NCI-H1105 treated with DMSO at 0.1 percent for 48 hours (cell line): ENCODE data around the gene IDH3B.
"Not testable (repeated sequence)": the region's sequence is repeated elsewhere in the genome, so short reads cannot be mapped to it uniquely, and the experiment has no call there.

ENCODE experiments used
- DNase-seq: peaks from one replicate; lab custom pipeline; 2025; lab: John Stamatoyannopoulos, UW

Gene IDH3B

GRCh38 chr20:2694519-2694918 lies 30.5 kb upstream of the IDH3B start:
- no peak for DNase-seq

GRCh38 chr20:2694008-2694471 lies 30.0 kb upstream of the IDH3B start:
- no peak for DNase-seq

GRCh38 chr20:2693286-2694007 lies 29.4 kb upstream of the IDH3B start:
- DNase-seq, result peak; percentile 20

GRCh38 chr20:2692886-2693285 lies 28.9 kb upstream of the IDH3B start:
- no peak for DNase-seq

- peak; percentile 40 for DNase-seq
These were observed 28.2 kb upstream of the IDH3B start, which contains the start of gene EBF4 for GRCh38 chr20:2692036-2692885. EBF4 (plus strand) TSS chr20:2692780; CDS start chr20:2693646, 866 bp downstream.

GRCh38 chr20:2691663-2692035 lies 27.6 kb upstream of the IDH3B start:
- no peak for DNase-seq

- no peak for DNase-seq
These were observed 27.1 kb upstream of the IDH3B start for GRCh38 chr20:2691127-2691526.

- no peak for DNase-seq
These were observed 26.7 kb upstream of the IDH3B start for GRCh38 chr20:2690718-2691117.

- DNase-seq, result no peak
These were observed 26.2 kb upstream of the IDH3B start for GRCh38 chr20:2690213-2690612.

GRCh38 chr20:2688041-2688591 lies 24.1 kb upstream of the IDH3B start:
- DNase-seq, result no peak

GRCh38 chr20:2687514-2687913 lies 23.5 kb upstream of the IDH3B start:
- DNase-seq, result no peak

- not testable (repeated sequence) for DNase-seq
These were observed 20.8 kb upstream of the IDH3B start for GRCh38 chr20:2684817-2685216.

- not testable (repeated sequence) for DNase-seq
These were observed 18.0 kb upstream of the IDH3B start for GRCh38 chr20:2682040-2682439.

GRCh38 chr20:2680046-2680445 lies 16.0 kb upstream of the IDH3B start:
- no peak for DNase-seq

- DNase-seq, result no peak
These were observed 9.4 kb upstream of the IDH3B start for GRCh38 chr20:2673453-2673852.

GRCh38 chr20:2672446-2672845 lies 8.4 kb upstream of the IDH3B start:
- DNase-seq, result no peak

- no peak for DNase-seq
These were observed 8.0 kb upstream of the IDH3B start for GRCh38 chr20:2671977-2672376.

GRCh38 chr20:2663364-2663886 lies 591 bp downstream of the IDH3B start:
- DNase-seq, result no peak

GRCh38 chr20:2659547-2659946 lies 4.5 kb downstream of the IDH3B start:
- no peak for DNase-seq

GRCh38 chr20:2658414-2659354 lies 5.3 kb downstream of the IDH3B start:
- no peak for DNase-seq

GRCh38 chr20:2657674-2658073 lies 6.3 kb downstream of the IDH3B start:
- no peak for DNase-seq
